ENCODE data around the gene SAMD5.

SAMD5 gene

GRCh38 chr6:147508042-147508865, at the start of gene SAMD5:
SAMD5 (plus strand) TSS chr6:147508690; CDS start chr6:147508929, 239 bp downstream.
- no peak within 1 kb of the TSS for H3K27ac ChIP-seq
- TF ChIP-seq ZFX (IDR thresholded peaks at IDR 0.05; ENCODE audit: borderline replicate concordance) (no peak), CTCF (IDR thresholded peaks at IDR 0.05) (no peak)

DNA sequence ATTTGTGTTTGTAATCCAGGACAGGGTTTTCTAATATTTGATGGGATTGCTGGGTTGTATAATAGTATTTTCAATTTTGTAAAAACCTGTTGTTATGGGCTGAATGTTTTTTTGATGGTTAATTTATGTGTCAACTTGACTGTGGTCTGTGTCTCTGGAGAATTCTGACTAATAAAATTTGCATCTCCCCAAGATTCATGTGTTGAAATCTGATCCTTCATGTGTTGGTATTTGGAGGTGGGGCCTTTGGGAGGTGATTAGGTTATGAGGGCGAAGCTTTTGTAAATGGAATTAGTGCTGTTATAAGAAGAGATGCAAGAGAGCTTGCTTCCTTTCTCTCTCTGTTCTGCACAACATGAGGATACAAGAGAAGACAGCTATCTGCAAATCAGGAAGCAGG, 48.7 kb upstream of the SAMD5 start:
- no peak for TF ChIP-seq CTCF (IDR thresholded peaks at IDR 0.05)
- TF ChIP-seq ZFX (IDR thresholded peaks at IDR 0.05; ENCODE audit: borderline replicate concordance) = no peak
- no peak overlapping the region for H3K27ac ChIP-seq

- H3K27ac ChIP-seq = no peak overlapping the region
- TF ChIP-seq ZFX (IDR thresholded peaks at IDR 0.05; ENCODE audit: borderline replicate concordance) (no peak), CTCF (IDR thresholded peaks at IDR 0.05) (no peak)
Observed at GRCh38 chr6:147463651-147464050, 44.8 kb upstream of the SAMD5 start.

DNA sequence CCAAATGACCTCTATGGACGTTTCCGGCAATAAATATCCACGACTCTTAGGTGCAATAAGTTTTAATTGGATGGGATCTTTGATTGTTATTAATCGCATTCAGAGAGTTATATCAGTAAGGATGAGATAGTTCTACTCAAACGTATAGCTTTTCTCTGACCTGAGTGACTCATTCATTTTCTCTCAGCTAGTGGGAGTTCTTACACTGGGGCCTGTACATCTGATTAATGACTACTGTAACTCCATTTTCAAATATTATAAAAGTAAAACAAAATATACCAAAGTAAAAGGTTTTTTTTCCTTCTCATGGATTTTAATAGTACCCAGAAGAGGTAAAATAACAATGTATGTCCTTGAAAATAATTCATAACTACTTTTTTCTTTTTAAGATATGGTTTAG, 41.1 kb upstream of the SAMD5 start:
- TF ChIP-seq CTCF (IDR thresholded peaks at IDR 0.05) (no peak), ZFX (IDR thresholded peaks at IDR 0.05; ENCODE audit: borderline replicate concordance) (no peak)
- no peak overlapping the region for H3K27ac ChIP-seq

DNA sequence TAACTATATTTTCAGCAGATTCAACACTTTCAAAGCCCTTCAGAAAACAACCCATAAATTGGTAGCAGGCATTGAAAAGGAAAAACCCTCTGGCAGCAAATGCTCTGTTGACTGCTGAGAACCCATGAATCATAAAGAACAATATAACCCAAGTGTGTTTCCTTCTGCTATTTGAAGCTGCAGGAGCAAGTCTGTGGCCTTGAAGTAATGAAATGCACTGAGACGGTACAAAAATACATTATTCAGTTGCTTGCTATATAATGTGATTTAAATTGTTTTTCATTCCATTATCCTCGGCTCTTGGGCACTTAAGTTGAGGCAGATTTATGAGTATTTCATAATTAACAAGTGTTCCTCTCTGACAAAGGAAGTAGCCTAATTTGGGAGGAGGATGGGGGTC, 40.6 kb upstream of the SAMD5 start:
- H3K27ac ChIP-seq = no peak overlapping the region
- TF ChIP-seq CTCF (IDR thresholded peaks at IDR 0.05) (no peak), ZFX (IDR thresholded peaks at IDR 0.05; ENCODE audit: borderline replicate concordance) (no peak)

DNA sequence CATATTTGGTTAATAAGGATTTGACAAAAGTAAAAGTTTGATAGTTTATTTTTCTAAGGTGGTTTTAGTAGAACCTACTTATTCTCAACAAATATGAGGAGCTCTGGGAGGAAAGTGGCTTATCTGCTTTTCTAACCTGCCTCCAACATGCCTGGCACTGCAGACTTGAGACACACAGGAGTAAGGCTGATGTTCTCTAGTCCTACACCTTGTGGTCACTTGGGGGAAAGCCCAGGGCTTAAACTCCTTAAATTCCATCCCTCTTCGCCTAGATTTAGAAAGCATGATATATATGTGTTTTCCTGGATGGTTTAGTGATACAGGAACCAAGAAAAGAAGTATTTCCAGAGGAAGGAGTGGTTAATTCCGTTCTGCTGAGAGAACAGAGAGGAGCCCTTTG, 39.9 kb upstream of the SAMD5 start:
- no peak overlapping the region for H3K27ac ChIP-seq
- TF ChIP-seq ZFX (IDR thresholded peaks at IDR 0.05; ENCODE audit: borderline replicate concordance) = no peak
- TF ChIP-seq CTCF (IDR thresholded peaks at IDR 0.05) = no peak

- no peak for TF ChIP-seq ZFX (IDR thresholded peaks at IDR 0.05; ENCODE audit: borderline replicate concordance)
- no peak for TF ChIP-seq CTCF (IDR thresholded peaks at IDR 0.05)
- no peak overlapping the region for H3K27ac ChIP-seq
Observed at GRCh38 chr6:147479857-147480256, 28.6 kb upstream of the SAMD5 start.
